Measurements from ENCODE around the gene ZNF226.
"Not testable (repeated sequence)": the region's sequence is repeated elsewhere in the genome, so short reads cannot be mapped to it uniquely, and the experiment has no call there.

ZNF226 gene

DNA sequence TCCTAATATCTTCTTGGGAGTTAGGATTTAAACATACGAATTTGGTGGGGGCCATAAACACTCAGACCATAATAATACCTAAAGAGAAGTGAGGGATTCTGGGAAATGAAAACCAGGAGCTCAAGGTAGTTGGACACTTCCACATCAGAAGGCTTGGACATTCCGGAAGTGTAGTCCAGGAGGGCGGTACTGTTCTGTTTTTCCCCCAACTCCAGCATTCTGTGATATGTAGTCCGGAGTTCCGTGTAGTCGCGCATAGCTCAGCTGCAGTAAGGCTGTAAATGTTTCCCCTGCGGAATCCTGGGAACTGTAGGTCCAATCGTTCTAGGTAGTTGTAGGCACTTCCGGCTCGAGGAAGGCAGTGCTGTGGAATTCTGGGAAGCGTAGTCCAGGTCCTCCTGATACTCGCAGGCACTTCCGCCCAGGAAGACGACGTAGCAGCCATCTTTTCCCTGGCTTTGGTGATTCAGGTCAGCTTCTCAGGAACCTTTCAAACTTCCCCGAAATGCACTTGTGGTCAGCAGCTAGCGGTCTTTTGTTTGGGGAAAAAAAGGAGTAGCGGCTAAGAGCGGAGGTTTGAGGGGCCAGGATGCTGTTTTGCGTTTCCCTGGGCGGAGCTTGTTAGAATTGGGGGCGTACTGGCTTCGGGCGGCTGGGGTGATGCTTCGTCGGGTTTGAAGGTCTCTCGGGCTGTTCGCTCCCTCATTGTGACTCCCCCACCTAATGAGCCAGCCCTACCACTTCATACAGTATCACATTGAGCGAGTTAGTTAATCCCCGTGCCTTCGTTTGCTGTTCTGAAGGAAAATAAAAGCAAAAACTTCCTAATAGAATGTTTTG is at the start of gene ZNF226:
Gene ZNF226, plus strand, starts transcription at position 428 of the 840 bp plus-strand sequence. CDS start 4,981 bp downstream, outside the sequence.
- peak; percentile 67 for DNase-seq (ENCODE audit: low read depth)

DNA sequence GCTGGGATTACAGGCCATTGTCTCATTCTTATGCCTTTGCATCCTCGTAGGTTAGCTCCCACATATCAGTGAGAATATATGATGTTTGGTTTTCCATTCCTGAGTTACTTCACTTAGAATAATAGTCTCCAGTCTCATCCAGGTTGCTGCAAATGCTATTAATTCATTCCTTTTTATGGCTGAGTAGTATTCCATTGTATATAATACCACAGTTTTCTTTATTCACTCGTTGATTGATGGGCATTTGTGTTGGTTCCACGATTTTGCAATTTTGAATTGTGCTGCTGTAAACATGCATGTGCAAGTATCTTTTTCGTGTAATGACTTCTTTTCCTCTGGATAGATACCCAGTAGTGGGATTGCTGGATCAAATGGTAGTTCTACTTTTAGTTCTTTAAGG is 43.7 kb upstream of the ZNF226 start:
- DNase-seq (ENCODE audit: low read depth): not testable (repeated sequence)

DNA sequence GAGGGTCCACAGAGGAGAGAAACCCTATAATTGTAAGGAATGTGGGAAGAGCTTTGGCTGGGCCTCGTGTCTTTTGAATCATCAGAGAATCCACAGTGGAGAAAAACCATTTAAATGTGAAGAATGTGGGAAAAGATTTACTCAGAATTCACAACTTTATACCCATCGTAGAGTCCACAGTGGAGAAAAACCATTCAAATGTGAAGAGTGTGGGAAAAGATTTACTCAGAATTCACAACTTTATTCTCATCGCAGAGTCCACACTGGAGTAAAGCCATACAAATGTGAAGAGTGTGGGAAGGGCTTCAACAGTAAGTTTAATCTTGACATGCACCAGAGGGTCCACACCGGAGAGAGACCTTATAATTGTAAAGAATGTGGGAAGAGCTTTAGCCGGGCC is 32.9 kb upstream of the ZNF226 start:
- DNase-seq (ENCODE audit: low read depth): no peak

DNA sequence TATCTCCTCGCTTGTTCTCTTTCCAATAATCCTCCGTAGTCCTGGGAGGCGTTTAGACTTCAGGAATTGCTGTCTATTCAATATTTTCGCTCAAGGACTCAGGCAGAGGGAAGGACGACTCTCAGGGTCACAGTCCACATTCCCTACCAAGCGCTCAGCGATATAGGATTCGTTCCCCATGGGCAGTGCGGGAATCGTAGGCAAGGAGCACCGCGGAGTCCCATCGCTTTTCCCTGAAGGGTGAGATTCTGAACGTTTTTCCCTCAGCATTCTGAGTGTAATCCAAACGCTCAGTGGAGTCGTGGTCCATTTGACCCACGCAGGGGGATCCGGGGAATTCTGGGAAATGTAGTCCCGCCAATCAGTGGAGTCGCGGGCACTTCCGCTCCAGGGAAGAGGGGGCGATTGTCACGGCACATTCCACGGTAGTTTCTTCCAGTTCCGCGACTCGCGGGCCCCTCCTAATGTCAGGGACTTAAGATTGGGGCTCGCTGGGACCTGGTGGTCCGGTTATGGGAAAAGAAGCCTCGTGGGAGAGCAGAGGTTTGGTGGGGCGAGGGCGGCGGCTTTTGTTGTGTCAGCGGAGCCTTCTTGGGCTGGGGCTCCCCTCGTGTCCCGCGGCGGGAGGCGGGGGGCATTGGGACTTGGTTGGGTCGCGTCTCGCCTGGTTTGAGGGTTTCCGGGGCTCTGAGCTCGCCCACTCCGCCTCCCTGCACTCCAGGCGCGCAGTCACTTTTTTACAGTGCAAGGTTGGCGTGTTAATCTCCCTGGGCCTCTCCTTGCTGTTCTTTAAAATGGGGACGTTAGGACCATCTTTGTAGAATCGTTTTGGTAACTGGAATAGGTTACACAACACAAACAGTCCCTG is 23.5 kb upstream of the ZNF226 start, which contains the start of gene ZNF234:
Gene ZNF234, plus strand, starts transcription at position 364 of the 868 bp plus-strand sequence. CDS start 3,079 bp downstream, outside the sequence.
- DNase-seq (ENCODE audit: low read depth): peak; percentile 41

DNA sequence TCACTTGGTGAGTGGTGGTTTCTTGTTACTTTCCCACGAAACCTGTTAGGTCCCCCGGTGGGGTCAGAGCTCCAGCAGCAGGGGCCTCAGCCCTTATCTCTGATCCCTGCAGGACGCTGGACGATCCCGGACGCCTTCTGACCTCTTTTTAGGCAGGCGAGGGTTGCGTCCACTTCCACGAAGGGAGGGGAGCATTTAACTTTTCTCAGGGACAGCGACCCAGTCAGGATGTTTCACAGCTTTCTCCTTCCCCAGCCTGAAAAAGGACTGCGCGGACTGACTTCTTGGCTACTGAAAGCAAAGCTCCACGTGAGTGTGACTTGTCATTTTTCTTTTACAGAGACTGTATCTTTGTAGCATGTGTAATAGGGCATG is 22.9 kb upstream of the ZNF226 start:
- DNase-seq (ENCODE audit: low read depth): no peak

DNA sequence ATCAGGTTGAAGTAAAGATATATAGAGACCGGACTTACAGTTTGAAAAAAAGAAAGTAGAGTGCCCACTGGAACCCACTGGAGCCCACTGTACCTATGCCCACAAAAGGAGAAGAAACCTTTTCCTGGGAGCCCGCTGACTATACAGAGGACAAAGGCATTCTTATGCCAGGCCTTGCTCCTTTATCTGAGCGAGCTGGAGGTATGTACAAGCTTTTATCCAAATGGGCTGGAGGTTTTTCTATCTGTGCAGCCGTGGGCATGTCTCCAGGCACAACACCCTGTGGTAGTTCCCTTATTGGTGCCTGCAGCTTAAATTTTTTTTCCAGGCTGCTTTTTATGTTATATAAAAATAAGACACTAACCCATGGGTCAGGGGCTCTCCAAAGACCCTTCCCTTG is 15.1 kb upstream of the ZNF226 start:
- no peak for DNase-seq (ENCODE audit: low read depth)

DNA sequence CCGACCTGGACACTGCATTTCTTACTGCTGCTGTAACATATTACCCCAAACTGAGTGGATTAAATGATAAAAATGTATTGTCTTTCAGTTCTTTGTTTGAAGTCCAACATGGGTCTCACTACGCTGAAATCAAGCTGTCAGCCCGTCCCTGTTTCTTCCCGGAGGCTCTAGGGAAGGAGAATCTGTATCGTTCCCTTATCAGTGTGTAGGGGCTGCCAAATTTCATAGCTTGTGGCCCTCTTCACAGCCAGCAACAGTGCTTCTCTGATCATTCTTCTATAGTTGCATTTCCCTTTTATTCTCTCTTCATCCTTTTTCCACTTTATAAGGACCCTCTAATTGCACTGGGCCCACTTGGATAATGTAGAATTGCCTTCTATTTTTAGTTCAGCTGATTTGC is 13.4 kb upstream of the ZNF226 start:
- DNase-seq (ENCODE audit: low read depth): no peak

DNA sequence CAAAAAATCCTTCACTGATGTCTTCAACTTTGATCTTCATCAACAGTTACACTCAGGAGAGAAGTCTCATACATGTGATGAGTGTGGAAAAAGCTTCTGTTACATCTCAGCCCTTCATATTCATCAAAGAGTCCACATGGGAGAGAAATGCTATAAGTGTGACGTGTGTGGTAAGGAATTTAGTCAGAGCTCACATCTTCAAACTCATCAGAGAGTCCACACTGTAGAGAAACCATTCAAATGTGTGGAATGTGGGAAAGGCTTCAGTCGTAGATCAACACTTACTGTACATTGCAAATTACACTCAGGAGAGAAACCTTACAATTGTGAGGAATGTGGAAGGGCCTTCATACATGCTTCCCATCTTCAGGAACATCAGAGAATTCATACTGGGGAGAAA is 8.4 kb upstream of the ZNF226 start:
- DNase-seq (ENCODE audit: low read depth): no peak

DNA sequence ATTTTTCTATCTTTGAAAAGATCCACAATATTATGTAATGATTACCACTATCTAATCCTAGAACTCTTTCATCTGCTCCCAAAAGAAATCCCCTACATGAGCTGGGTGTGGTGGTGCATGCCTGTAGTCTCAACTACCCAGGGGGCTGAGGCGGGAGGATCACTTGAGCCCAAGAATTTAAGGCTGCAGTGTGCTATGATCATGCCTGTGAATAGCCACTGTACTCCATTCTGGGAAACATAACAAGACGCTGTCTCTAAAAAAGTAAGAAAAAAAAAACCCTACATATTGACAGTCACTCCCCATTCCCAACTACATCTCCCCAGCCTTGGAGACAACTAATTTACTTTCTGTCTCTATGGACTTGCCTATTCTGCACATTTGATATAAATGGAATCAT is 1.1 kb upstream of the ZNF226 start:
- no peak for DNase-seq (ENCODE audit: low read depth)

DNA sequence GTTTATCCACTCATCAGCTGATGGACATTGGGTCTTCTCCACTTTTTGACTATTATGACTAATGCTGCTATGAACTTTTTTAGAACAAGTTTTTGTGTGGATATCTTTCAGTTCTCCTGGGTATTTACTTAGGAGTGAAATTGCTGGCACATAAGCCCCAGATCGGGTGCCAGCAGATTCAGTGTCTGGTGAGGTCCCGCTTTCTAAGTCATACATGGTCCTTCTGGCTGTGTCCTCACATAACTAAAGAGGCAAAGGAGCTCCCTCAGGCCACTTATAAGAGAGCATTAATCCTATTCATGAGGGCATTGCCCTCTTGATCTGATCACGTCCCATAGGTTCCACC is 600 bp upstream of the ZNF226 start:
- no peak for DNase-seq (ENCODE audit: low read depth)

DNA sequence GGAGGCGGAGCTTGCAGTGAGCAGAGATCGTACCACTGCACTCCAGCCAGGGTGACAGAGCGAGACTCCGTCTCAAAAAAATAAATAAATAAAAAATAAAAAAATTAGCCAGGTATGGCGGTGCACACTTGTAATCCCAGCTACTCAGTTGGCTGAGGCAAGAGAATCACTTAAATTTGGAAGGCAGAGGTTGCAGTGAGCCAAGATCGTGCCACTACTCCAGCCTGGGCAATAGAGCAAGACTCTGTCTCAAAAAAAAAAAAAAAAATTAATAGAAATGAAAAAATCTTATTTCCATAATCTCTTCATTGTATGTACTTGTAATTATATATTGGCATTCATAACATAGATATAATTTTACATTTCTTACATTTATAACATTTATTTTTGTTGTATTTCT is 5.8 kb downstream of the ZNF226 start:
- not testable (repeated sequence) for DNase-seq (ENCODE audit: low read depth)

DNA sequence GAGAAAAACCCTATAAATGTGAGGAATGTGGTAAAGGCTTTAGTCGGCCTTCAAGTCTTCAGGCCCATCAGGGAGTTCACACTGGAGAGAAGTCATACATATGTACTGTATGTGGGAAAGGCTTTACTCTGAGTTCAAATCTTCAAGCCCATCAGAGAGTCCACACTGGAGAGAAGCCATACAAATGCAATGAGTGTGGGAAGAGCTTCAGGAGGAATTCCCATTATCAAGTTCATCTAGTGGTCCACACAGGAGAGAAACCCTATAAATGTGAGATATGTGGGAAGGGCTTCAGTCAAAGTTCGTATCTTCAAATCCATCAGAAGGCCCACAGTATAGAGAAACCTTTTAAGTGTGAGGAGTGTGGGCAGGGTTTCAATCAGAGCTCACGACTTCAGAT is 11.7 kb downstream of the ZNF226 start:
- no peak for DNase-seq (ENCODE audit: low read depth)

DNA sequence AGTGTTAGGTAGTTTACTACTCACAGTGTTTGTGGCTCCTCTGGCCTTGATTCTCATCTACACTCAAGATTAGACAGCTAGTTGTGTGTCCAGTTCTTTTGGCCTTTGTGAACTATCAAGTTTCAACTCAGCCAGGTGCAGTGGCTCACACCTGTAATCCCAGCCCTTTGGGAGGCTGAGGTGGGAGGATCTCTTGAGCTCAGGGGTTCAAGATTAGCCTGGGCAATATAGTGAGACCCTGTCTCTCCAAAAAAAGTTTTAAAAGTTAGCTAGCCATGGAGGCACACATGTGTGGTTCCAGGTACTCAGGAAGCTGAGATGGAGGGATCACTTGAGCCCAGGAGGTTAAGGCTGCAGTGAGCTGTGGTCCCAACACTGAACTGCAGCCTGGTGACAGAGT is 16.1 kb downstream of the ZNF226 start:
- DNase-seq (ENCODE audit: low read depth): no peak

DNA sequence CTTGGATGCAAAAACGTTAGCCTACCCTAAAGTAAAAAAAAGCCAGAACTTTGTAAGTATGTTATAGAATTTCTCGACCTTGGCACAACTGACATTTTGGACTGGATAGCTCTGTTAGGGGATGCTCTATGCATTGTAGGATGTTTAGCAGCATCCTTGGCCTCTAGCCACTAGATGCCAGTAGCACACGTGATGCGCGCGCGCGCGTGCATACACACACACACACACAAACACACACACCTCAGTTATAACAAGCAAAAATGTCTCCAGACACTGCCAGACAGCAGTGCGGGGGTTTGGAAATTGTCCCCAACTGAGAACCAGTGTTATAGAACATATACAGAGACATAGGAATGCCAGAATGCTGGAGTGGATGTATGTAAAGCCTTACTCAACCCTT is 17.2 kb downstream of the ZNF226 start:
- DNase-seq (ENCODE audit: low read depth): no peak

DNA sequence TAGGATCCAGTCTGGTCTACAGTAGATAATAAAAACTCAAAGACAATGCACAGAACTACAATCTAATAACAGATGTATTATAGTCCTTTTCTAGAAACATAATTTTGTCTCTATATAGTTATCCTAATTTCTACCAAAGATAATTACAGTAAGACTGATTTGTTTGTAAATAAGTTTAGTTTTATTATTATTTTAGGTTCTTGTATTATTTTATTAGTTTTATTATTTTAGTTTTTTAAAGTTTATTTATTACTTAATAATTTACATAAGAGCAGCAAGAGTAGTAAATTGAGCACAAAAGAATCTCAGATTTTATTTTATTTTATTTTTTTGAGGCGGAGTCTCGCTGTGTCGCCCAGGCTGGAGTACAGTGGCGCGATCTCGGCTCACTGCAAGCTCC is 25.1 kb downstream of the ZNF226 start:
- DNase-seq (ENCODE audit: low read depth): no peak

DNA sequence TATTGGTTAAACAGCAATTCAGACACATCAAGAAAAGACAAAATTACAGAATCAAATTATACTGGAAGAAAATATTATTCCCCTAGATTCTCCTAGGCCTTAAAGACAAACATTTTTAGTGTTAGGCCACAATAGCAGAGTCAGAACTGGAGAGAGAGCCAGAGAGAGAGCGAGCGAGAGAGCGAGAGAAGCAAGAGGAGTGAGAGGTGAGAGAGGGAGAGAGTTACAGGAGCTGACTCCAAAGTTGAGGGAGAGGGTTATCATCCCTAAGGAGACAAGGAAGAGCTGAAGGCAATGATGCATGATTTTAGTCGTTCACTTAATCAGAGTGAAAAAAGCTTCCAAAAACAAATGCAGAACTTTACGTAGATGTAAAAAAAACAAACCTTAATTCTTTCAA is 27.2 kb downstream of the ZNF226 start:
- no peak for DNase-seq (ENCODE audit: low read depth)

DNA sequence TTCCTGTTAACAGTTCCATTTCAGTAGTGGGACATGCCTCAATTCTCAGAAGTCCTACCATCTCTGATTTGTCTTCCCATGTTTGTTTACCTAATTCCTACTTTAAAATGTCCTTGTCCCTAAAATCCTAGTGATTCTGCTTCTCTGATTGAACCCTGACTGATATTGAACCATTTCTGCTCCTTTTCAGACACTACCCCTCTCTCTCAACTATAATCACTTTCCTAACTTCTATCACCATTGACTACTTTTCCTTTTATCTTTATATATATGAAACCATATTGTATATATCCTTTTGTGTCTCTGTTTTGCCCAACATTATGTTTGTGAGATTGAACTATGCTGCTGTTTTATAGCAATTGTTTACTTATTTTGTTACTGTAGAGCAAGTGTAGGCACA is 31.9 kb downstream of the ZNF226 start:
- DNase-seq (ENCODE audit: low read depth): no peak

DNA sequence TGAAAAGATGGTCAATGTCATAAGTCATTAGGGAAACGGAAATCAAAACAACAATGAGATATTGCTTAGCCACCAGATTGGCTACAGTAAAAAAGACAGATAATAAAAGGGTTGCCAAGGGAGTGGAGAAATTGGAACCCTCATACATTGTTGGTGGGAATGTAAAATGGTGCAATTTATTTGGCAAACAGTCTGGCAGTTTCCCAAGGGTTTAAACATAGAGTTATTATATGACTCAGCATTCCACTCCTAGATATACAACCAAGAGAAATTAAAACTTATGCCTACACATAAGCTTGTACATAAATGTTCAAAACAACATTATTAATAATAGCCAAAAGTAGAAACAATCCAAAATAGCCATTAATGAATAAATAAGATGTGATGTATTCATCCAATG is 37.6 kb downstream of the ZNF226 start:
- no peak for DNase-seq (ENCODE audit: low read depth)

DNA sequence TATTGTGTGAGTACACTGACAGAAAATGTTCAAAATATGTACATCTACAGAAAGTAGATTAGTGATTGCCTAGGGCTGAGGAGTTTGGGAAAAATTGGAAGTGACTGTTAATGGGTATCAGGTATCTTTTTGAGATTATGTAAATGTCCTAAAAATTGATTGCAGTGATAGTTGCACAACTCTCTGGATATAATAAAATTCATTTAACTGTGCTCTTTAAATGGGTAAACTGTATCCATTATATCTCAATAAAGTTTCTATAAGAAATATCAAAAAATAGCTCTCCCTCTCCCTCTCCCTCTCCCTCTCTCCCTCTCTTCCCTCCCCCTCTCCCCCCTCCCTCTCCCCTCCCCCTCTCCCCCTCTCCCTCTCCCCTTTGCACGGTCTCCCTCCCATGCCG is 38.1 kb downstream of the ZNF226 start:
- DNase-seq (ENCODE audit: low read depth): no peak

DNA sequence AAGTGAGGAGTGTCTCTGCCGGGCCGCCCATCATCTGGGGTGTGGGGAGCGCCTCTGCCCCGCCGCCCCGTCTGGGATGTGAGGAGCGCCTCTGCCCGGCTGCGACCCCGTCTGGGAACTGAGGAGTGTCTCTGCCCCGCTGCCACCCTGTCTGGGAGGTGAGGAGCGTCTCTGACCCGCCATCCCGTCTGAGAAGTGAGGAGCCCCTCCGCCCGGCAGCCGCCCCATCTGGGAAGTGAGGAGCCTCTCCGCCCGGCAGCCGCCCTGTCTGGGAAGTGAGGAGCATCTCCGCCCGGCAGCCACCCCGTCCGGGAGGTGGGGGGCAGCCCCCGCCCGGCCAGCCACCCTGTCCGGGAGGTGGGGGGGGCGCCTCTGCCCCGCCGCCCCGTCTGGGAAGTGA is 39.0 kb downstream of the ZNF226 start:
- DNase-seq (ENCODE audit: low read depth): not testable (repeated sequence)

DNA sequence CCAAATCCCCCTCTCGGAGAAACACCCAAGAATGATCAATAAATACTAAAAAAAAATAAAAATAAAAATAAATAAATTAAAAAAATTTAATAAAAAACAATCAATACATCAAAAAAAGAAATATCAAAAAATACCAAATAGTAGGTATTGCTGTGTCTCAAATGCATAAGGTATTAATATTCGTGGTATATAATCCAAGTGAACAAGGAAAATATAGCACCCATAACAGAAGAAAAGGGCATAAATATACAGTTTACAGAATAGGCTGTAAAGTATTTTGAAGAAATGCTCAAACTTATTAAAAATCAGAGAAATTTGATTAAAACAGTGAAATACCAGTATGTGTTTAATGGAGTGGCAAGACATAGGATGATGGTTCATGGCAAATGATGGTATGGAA is 39.9 kb downstream of the ZNF226 start:
- DNase-seq (ENCODE audit: low read depth): no peak

DNA sequence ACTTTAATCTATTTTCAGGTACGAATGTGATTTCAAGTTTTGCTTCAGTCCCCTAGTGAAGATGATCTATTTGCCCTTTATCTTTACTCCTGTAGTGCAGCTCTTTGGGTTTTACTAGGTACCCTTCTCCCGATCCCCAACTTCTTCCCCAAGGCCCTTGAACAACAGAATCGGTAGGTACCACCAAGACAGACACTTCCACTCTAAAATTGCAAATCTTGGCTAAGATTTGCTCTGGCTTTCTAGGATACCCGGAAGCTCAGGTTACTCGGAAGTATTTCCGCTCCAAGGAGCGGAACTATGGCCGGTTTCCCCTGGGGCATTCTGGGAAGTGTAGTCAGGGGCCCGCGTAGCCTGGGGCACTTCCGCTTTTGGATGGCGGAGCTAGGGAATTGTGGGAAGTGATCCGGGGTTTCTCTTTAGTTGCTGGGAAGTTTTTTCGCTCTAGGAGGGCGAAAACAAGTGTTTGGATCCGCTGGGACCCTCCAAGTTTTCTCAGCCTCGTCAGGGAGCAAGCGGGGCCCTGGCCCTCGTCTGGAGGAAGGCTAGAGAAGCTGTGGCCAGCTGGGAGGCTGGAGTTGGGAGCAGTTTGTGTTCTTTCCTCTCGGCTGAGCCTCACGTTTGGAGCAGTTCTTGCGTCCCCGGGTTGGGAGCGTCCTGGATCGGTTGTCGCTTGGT is 42.4 kb downstream of the ZNF226 start:
- peak; percentile 62 for DNase-seq (ENCODE audit: low read depth)

Data from activated T-helper 1 cell treated with Interleukin-2 at 50 U/mL for 16 hours (primary cell).